Measurements from ENCODE around the gene ANKS1B. TPM values are rescaled to one million over a fixed set of nuclear protein-coding genes. Genes with fewer than 3 reads are reported as not detected.

Gene ANKS1B
- total and polyA plus RNA-seq, 2 of the 4 experiments (the other 2 are of a cell fraction) = 0.17 to 0.18 TPM

DNA sequence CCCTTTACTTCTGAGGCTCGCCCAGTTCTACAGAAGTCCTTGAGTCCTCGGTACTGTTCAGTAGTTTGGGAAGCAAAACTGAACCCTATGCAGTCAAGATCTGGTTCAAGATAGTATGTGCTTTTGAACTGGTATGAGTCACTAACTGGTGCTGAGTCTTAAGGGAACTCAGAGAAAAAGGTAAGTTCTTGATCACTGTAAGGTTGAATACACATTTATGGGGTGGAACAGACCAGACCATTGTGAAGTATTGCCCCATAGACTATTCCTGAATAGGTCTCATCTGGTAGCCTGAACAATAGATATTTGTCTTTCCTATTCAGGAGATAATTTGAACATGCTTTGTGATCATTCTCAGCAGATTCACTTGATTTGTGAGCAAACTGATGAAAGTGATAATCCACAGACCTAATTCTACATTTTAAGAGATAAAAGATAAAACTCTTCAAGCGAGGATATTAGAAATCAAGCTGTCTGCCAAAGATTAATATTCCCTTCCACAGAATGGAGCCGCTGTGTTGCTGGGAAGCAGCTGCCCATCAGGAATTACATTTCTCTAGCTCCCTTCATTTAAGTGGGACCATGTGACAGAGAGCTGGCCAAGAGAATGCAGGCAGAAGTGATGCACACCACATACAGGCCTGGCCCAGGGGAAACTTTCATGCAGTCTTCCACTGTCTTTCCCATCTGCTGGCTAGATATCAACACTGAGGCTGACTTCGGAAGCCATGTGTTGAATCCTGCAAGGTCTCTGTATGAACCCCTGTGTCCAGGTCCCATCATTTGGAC lies 707.0 kb downstream of the ANKS1B start:
- no peak overlapping the region for H3K18ac ChIP-seq (ENCODE audit: low read depth, low read length)
- H2BK15ac ChIP-seq (ENCODE audit: low read depth, low read length) = no peak overlapping the region
- ChIA-PET CTCF (no interaction called here), POLR2A (ENCODE audit: unreplicated experiment) (no interaction called here)
- intact Hi-C loops (cut with micrococcal nuclease) (no loop called here), in situ Hi-C loops (cut with MboI; ENCODE audit: low sequenced_read_pairs) (no loop called here), dilution Hi-C loops (cut with HindIII; ENCODE audit: low sequenced_read_pairs, unreplicated experiment) (no loop called here)
- H2BK20ac ChIP-seq (ENCODE audit: low read depth, low read length) = no peak overlapping the region
- no peaks in the 10 kb centered on the region for H3K79me1 ChIP-seq (ENCODE audit: low read depth in 1 of 2, low read length in 2 of 2)
- no CpG with 5 or more reads among the region's 5 CpGs for WGBS, 2 experiments (ENCODE audit: extremely low coverage in 2 of 2, insufficient read length in 1 of 2)
- H4K91ac ChIP-seq (ENCODE audit: insufficient read depth, low read depth, low read length) = no peak overlapping the region
- no TSS peak for BruUV-seq (replicated peaks)
- H3K4me1 ChIP-seq (ENCODE audit: control insufficient read depth, insufficient read depth, low read length) = no peaks in the 10 kb centered on the region
- H2AK9ac ChIP-seq (replicated peaks; ENCODE audit: low read depth, low read length, poor library complexity) = no peak overlapping the region
- H4K5ac ChIP-seq (ENCODE audit: low read depth, low read length) = no peak overlapping the region
- H3K4me3 ChIP-seq (ENCODE audit: insufficient read depth, low read depth, low read length) = no peak overlapping the region
- no peak for TF ChIP-seq RFX5 (IDR thresholded peaks at IDR 0.05; ENCODE audit: low read depth, low read length)
- no peak for TF ChIP-seq FOS (IDR thresholded peaks at IDR 0.05; ENCODE audit: low read depth, low read length)
- TF ChIP-seq MAFK (IDR thresholded peaks at IDR 0.05; ENCODE audit: low read depth, low read length) = no peak
- no peak for TF ChIP-seq RAD21 (IDR thresholded peaks at IDR 0.05; ENCODE audit: low read length)
- H3K4ac ChIP-seq (ENCODE audit: low read depth, low read length) = no peak overlapping the region
- ATAC-seq (ENCODE audit: low read depth) (no peak), DNase-seq (no peak)
- H2AFZ ChIP-seq (replicated peaks; ENCODE audit: low read length, poor library complexity) = no peak overlapping the region
- H3K9me3 ChIP-seq (ENCODE audit: control insufficient read depth, insufficient read depth, low read length) = 0 out of 2 replicates have a peak, but pooled peaks cover 1% of the 10 kb centered on the region
- H2BK5ac ChIP-seq (ENCODE audit: low read depth, low read length, poor library complexity, severe bottlenecking) = no peak overlapping the region
- H3K9ac ChIP-seq (ENCODE audit: low read depth, low read length) = no peak overlapping the region
- H2BK120ac ChIP-seq (ENCODE audit: low read depth, low read length) = no peak overlapping the region
- no peak overlapping the region for H3K56ac ChIP-seq (ENCODE audit: extremely low read depth, insufficient read depth, low read length)
- H4K8ac ChIP-seq (ENCODE audit: low read depth in 2 of 2, low read length in 2 of 2) = no peak overlapping the region
- no peak overlapping the region for H2AK5ac ChIP-seq (ENCODE audit: low read depth, low read length)
- no peak overlapping the region for H3K14ac ChIP-seq (replicated peaks; ENCODE audit: low read depth, low read length)
- no peaks in the 10 kb centered on the region for H3K36me3 ChIP-seq (ENCODE audit: control insufficient read depth, insufficient read depth, low read length)
- no peaks in the 10 kb centered on the region for H4K20me1 ChIP-seq (ENCODE audit: insufficient read depth, low read length)
- H3K27me3 ChIP-seq (ENCODE audit: control insufficient read depth, insufficient read depth, low read length) = no peaks in the 10 kb centered on the region
- no peak overlapping the region for H3K23ac ChIP-seq (ENCODE audit: low read depth, low read length)
- no peaks in the 10 kb centered on the region for H3K9me1 ChIP-seq (ENCODE audit: insufficient read depth, low read length)
- H3K27ac ChIP-seq (ENCODE audit: insufficient read depth, low read length) = no peak overlapping the region
- H3K4me2 ChIP-seq (ENCODE audit: low read depth, low read length) = no peak overlapping the region

Measured in IMR-90 (cell line).